GM10266 (cell line): Measurements from ENCODE around the gene ZNF423.

Experiments used
- DNase-seq: peaks from one replicate; pipeline ENCODE4 v3.0.0; 2012; ENCODE audit errors: extremely low spot score
- TF ChIP-seq, protein P1 (sequence below): IDR thresholded peaks from 2 replicates; pipeline ENCODE4 v1.5.1; 2012; ENCODE audit warnings: mild to moderate bottlenecking, low read depth; ENCODE audit not compliant: control insufficient read depth, insufficient read depth; ENCODE audit errors: missing control alignments

ZNF423 gene

DNA sequence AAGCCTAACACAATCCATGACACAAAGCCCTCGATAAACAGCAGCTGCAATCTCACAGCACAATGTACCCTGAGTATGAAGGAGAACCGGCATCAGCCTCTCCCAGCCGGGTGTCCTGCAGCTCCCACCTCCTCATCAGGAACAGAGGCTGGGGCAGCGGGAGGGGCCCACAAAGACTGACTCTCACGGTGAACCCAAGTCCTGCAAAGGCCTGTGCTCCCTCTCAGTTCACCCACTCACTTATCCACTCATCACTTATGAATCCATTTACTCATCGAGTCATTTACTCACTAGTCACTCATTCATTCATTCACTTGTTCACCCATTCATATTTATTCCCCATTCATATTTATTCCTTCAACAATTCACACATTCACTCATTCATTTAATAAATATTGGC lies 11.6 kb downstream of the ZNF423 start:
- no peak for DNase-seq
- TF ChIP-seq, protein P1, sequence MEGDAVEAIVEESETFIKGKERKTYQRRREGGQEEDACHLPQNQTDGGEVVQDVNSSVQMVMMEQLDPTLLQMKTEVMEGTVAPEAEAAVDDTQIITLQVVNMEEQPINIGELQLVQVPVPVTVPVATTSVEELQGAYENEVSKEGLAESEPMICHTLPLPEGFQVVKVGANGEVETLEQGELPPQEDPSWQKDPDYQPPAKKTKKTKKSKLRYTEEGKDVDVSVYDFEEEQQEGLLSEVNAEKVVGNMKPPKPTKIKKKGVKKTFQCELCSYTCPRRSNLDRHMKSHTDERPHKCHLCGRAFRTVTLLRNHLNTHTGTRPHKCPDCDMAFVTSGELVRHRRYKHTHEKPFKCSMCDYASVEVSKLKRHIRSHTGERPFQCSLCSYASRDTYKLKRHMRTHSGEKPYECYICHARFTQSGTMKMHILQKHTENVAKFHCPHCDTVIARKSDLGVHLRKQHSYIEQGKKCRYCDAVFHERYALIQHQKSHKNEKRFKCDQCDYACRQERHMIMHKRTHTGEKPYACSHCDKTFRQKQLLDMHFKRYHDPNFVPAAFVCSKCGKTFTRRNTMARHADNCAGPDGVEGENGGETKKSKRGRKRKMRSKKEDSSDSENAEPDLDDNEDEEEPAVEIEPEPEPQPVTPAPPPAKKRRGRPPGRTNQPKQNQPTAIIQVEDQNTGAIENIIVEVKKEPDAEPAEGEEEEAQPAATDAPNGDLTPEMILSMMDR, result no peak

DNA sequence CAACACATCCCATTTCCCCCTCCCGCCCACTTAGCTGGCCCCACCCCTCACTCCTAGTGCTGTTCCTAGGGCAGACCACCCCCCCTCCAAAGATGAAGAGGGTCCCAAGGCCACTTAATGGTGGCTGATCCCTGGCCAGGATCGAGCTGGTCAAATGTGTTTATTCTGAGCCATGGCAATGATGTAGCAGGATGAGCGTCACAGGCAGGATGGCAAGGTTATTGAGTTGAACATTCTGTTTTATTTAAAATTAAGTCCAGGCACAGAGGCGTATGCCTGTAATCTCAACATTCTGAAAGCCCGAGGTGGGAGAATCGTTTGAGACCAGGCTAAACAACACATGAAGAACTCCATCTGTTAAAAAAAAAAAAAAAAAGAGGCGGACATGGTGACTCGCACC lies 12.2 kb downstream of the ZNF423 start:
- TF ChIP-seq, protein P1, result no peak
- DNase-seq, result no peak

DNA sequence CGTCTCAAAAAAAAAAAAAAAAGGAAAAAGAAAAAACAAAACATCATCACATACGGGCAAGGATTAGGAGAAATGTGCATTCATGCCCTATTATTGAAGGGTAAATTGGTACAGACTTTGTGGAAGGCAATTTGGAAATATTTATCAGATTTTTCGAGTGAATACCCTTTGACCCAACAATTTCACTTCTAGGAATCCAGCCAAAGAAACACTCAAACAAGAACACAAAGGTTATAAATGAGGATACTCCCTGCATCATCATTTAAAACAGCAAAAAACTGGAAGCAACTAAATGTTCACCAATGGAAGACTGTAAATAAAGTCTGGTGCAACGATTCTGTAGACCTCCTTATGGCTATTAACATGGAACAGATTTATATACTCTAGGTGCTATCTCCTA lies 12.9 kb downstream of the ZNF423 start:
- TF ChIP-seq, protein P1, result no peak
- no peak for DNase-seq

DNA sequence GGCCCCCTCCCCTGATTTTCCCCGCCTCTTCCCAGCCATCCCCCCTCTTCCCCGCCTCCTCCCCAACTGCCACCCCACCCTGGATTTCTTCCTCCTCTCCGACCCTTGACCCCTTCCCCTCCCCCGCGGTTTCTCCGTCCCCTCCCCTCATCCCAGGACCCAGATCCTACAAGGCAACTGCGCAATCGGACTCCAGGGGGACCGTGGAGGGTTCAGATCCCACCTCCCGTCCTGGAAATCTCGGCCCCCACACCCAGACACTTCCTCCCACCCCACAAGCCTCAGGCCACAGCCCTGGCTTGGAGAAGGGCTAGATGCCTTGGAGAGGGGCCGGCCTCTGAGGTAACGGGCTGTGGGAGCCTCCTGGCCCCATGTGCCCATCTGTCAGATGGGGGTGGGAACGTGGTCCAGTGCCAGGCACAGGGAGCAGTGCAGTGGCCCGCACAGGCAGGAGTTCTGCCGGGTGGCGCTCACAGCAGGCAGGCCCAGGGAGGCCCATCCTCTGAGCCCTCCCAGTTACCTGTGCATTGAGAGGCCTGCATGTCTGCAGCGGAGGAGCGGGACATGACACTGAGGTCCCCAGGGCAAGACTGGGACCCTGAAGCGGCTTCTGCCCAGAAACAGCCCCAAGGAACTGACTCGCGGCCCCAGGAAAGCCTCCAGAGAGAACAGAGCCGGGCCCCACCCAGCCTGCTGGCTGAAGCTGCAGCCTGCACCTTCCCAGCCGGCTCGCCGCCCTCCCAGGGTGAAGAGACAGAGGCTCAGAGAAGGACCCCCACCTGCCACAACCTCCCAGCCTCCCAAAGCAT lies 16.7 kb downstream of the ZNF423 start:
- no peak for DNase-seq
- TF ChIP-seq, protein P1, result no peak

DNA sequence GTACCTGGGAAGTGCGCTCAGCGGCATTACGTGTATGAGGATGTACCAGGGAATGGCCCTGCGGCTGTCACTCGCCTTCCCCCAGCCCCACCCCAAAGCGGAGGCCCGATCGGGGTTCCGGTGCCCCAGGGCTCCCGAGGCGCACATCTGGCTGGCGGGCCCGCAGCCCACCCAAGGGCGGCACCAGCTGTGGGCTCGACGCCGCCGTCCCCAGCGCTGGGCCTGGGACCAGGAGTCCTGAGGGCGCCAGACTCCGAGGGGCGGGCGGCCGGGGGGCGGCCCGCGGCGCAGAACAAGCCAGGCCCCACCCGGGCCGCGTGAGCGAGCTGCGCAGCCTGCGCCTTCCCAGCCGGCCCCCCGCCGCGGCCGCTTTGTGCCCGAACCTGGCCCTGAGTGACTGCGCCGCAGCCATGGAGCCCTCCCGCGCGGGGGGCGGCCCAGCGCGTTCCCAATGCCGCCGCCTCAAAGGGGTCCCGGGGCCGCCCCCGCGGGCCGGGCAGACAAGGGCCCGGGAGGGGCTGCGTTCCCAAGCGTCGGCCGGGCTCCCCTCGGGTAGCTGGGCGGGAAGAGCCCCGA lies 17.4 kb downstream of the ZNF423 start:
- TF ChIP-seq, protein P1, result no peak
- DNase-seq, result no peak

DNA sequence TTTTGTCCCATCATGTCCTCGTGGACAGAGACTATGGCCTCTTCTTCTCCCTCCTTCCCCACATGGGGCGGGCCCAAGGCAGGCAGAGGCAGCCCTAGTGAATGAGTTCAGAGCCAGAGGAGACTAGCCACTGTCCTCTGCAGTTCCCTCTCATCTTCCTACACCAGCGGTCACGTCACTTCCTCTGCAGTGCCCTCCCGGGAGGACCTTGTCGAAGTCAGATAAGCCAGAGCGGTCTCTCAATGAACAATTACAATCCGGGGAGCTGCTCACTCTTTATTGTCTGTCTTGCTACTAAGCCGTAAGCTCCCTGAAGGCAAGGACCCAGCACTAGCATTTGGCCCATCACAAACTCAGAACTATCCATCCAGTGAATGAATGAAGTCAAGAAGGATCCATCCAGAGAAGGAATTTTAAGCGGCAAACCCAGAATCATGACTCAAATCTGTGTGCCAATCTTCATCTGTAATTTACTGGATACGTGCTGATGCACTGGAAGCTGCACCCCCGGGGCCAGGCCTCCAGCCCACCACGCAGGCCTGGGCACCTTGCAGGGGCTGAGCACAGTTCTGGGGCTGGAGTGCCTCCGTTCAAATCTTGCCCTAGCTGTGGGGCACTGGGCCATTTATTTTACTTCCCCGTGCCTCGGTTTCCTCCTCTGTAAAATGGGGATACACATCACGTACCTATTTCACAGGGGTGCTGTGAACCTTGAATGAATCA lies 18.1 kb downstream of the ZNF423 start:
- no peak for DNase-seq
- TF ChIP-seq, protein P1, result no peak
